HepG2 (cell line): ENCODE measurements around the gene RAB17. TPM values are rescaled to one million over a fixed set of nuclear protein-coding genes. Genes with fewer than 3 reads are reported as not detected.

Source experiments
- BRCA1 ChIP-seq: sonication (generic); formaldehyde crosslinking; IDR thresholded peaks from 2 replicates; pipeline ENCODE4 v1.4.0; 2020; ENCODE audit warnings: missing genetic modification reagents
- CEBPG ChIP-seq: IDR thresholded peaks from 2 replicates; pipeline ENCODE4 v1.6.1; 2016
- DPF2 ChIP-seq: sonication (generic); formaldehyde crosslinking; IDR thresholded peaks from 2 replicates; pipeline ENCODE4 v1.4.0; 2020; ENCODE audit warnings: mild to moderate bottlenecking, low read depth, missing genetic modification reagents, borderline replicate concordance
- EP300 ChIP-seq, 3 experiments: sonication (generic) in 1 of 3; formaldehyde crosslinking in 1 of 3; IDR thresholded peaks; 2 replicates each; pipeline versions ENCODE4 v1.5.1 to v1.6.1; 2011 to 2020; ENCODE audit warnings: low read depth in 2 of 3, low read length in 2 of 3, borderline replicate concordance in 1 of 3, improper control_type of control experiment in 1 of 3, mild to moderate bottlenecking in 1 of 3, missing genetic modification reagents in 1 of 3, moderate library complexity in 1 of 3
- HIVEP1 ChIP-seq: sonication (generic); formaldehyde crosslinking; IDR thresholded peaks from 2 replicates; pipeline ENCODE4 v1.4.0; 2020; ENCODE audit warnings: mild to moderate bottlenecking, missing genetic modification reagents
- KAT7 ChIP-seq: IDR thresholded peaks from 2 replicates; pipeline ENCODE4 v1.6.1; 2018; ENCODE audit warnings: borderline replicate concordance, missing compliant biosample characterization
- MED13 ChIP-seq: sonication (generic); formaldehyde crosslinking; IDR thresholded peaks from 2 replicates; pipeline ENCODE4 v1.5.0; 2020; ENCODE audit warnings: missing genetic modification reagents
- PHF8 ChIP-seq: sonication (generic); formaldehyde crosslinking; IDR thresholded peaks from 2 replicates; pipeline ENCODE4 v1.5.0; 2020; ENCODE audit warnings: missing genetic modification reagents
- POGZ ChIP-seq: sonication (generic); formaldehyde crosslinking; IDR thresholded peaks from 2 replicates; pipeline ENCODE4 v1.4.0; 2020; ENCODE audit warnings: mild to moderate bottlenecking, missing genetic modification reagents
- STAG1 ChIP-seq: sonication (generic); formaldehyde crosslinking; IDR thresholded peaks from 2 replicates; pipeline ENCODE4 v1.4.0; 2020; ENCODE audit warnings: missing genetic modification reagents
- ZBTB39 ChIP-seq: sonication (generic); formaldehyde crosslinking; IDR thresholded peaks from 2 replicates; pipeline ENCODE4 v1.5.0; 2020; ENCODE audit warnings: missing genetic modification reagents
- ZFYVE20 ChIP-seq: sonication (generic); formaldehyde crosslinking; IDR thresholded peaks from 2 replicates; pipeline ENCODE4 v1.8.0; 2023; ENCODE audit warnings: low read depth, mild to moderate bottlenecking, moderate library complexity, missing genetic modification reagents, borderline replicate concordance
- ZNF546 ChIP-seq: sonication (generic); formaldehyde crosslinking; conservative IDR thresholded peaks from 2 replicates; pipeline ENCODE4 v1.8.1; 2023; ENCODE audit warnings: mild to moderate bottlenecking, missing genetic modification reagents
- ZNF557 ChIP-seq: sonication (generic); formaldehyde crosslinking; IDR thresholded peaks from 2 replicates; pipeline ENCODE4 v1.4.0; 2020; ENCODE audit warnings: missing genetic modification reagents
- ZNF564 ChIP-seq: sonication (generic); formaldehyde crosslinking; IDR thresholded peaks from 2 replicates; pipeline ENCODE4 v1.8.1; 2023; ENCODE audit warnings: mild to moderate bottlenecking, missing genetic modification reagents
- ZNF691 ChIP-seq: sonication (generic); formaldehyde crosslinking; IDR thresholded peaks from 2 replicates; pipeline ENCODE4 v1.4.0; 2020; ENCODE audit warnings: missing genetic modification reagents, low read depth, mild to moderate bottlenecking, borderline replicate concordance
- ZNF75D ChIP-seq: sonication (generic); formaldehyde crosslinking; IDR thresholded peaks from 2 replicates; pipeline ENCODE4 v1.8.1; 2023; ENCODE audit warnings: missing genetic modification reagents, mild to moderate bottlenecking, borderline replicate concordance
- ZSCAN29 ChIP-seq: sonication (generic); formaldehyde crosslinking; conservative IDR thresholded peaks from 2 replicates; pipeline ENCODE4 v1.4.0; 2020; ENCODE audit warnings: mild to moderate bottlenecking, missing genetic modification reagents
- polyA plus RNA-seq, 8 experiments: library from polyadenylated mRNA; depleted of rRNA in 3 of 8; stranded (reverse) in 7 of 8; unstranded in 1 of 8; fragments of >200 nt; fragmentation: Illumina TruSeq in 4 of 8; extraction: Trizol in 4 of 8; gene quantifications; 2 replicates each; pipeline versions ENCODE4 v1.2.1 to v1.2.3, GENCODE V29; 2011 to 2016; ENCODE audit warnings: low read depth in 4 of 8, missing spikeins in 1 of 8, mixed read lengths in 1 of 8; ENCODE audit not compliant: insufficient read depth in 1 of 8
- total RNA-seq, 5 experiments: library from RNA; depleted of rRNA; stranded (reverse); fragments of >200 nt; fragmentation: Illumina TruSeq; extraction: Trizol; gene quantifications; 2 replicates each; pipeline ENCODE4 v1.2.3, GENCODE V29; 2016; ENCODE audit warnings: low read depth in 1 of 5
- TF ChIP-seq, protein P1 (sequence below): sonication (generic); formaldehyde crosslinking; IDR thresholded peaks from 2 replicates; pipeline ENCODE4 v1.4.0; 2020; ENCODE audit warnings: missing genetic modification reagents, borderline replicate concordance
- TF ChIP-seq, protein P2 (sequence below): sonication (generic); formaldehyde crosslinking; IDR thresholded peaks from 2 replicates; pipeline ENCODE4 v1.4.0; 2020; ENCODE audit warnings: missing genetic modification reagents, mild to moderate bottlenecking, borderline replicate concordance

RAB17 gene
- total and polyA plus RNA-seq, 2 of the 13 experiments (the other 11 are each of a cell fraction or from before 2014, with no cell fraction given): 68.0 to 124 TPM

GRCh38 chr2:237590272-237591140 lies at the start of gene RAB17 (continued):
- TF ChIP-seq ZBTB39 (CRISPR knock-in tag) (peak; percentile 92; the same call in 1 of the 2 replicates), BRCA1 (0 out of 2 replicates have a peak, but pooled peaks have one; percentile 82), KAT7 (CRISPR knock-in tag) (0 out of 2 replicates have a peak, but pooled peaks have one; percentile 21), STAG1 (CRISPR knock-in tag) (peak; percentile 12; the same call in 1 of the 2 replicates), PHF8 (CRISPR knock-in tag) (no peak), EP300 (IDR thresholded peaks at IDR 0.05; ENCODE audit: low read depth in 2 of 2, low read length in 2 of 2) (peak; percentile 47 to 88; a peak in 2 of 4 replicates), EP300 (CRISPR knock-in tag; IDR thresholded peaks at IDR 0.05; ENCODE audit: borderline replicate concordance) (peak; percentile 73; the same call in 1 of the 2 replicates), CEBPG (CRISPR knock-in tag) (no peak; the same call in 1 of the 2 replicates), ZNF564 (CRISPR knock-in tag) (peak; percentile 92; the same call in 1 of the 2 replicates), HIVEP1 (peak; percentile 98), ZSCAN29 (peak; percentile 91; the same call in 1 of the 2 replicates), ZNF557 (CRISPR knock-in tag) (peak; percentile 74; the same call in 1 of the 2 replicates), ZFYVE20 (CRISPR knock-in tag) (no peak), MED13 (CRISPR knock-in tag) (peak; percentile 90; the same call in 1 of the 2 replicates), ZNF75D (no peak), ZNF691 (CRISPR knock-in tag) (peak; percentile 86; the same call in 1 of the 2 replicates), POGZ (peak; percentile 97), DPF2 (CRISPR knock-in tag) (peak; percentile 87), ZNF546 (CRISPR knock-in tag) (peak; percentile 72; the same call in 1 of the 2 replicates)
- TF ChIP-seq, protein P1, sequence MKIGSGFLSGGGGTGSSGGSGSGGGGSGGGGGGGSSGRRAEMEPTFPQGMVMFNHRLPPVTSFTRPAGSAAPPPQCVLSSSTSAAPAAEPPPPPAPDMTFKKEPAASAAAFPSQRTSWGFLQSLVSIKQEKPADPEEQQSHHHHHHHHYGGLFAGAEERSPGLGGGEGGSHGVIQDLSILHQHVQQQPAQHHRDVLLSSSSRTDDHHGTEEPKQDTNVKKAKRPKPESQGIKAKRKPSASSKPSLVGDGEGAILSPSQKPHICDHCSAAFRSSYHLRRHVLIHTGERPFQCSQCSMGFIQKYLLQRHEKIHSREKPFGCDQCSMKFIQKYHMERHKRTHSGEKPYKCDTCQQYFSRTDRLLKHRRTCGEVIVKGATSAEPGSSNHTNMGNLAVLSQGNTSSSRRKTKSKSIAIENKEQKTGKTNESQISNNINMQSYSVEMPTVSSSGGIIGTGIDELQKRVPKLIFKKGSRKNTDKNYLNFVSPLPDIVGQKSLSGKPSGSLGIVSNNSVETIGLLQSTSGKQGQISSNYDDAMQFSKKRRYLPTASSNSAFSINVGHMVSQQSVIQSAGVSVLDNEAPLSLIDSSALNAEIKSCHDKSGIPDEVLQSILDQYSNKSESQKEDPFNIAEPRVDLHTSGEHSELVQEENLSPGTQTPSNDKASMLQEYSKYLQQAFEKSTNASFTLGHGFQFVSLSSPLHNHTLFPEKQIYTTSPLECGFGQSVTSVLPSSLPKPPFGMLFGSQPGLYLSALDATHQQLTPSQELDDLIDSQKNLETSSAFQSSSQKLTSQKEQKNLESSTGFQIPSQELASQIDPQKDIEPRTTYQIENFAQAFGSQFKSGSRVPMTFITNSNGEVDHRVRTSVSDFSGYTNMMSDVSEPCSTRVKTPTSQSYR (CRISPR knock-in tag): peak; percentile 43; the same call in 1 of the 2 replicates
- TF ChIP-seq, protein P2, sequence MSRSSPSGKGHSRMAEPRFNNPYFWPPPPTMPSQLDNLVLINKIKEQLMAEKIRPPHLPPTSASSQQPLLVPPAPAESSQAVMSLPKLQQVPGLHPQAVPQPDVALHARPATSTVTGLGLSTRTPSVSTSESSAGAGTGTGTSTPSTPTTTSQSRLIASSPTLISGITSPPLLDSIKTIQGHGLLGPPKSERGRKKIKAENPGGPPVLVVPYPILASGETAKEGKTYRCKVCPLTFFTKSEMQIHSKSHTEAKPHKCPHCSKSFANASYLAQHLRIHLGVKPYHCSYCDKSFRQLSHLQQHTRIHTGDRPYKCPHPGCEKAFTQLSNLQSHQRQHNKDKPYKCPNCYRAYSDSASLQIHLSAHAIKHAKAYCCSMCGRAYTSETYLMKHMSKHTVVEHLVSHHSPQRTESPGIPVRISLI: no peak; the same call in 1 of the 2 replicates
